NCI-H69 (cell line): ENCODE measurements around the gene GNG12.
A peak's percentile ranks its signal among the peaks of the same experiment; 100 is the strongest.
"Not testable (repeated sequence)": the region's sequence is repeated elsewhere in the genome, so short reads cannot be mapped to it uniquely, and the experiment has no call there.

Experiments used
- DNase-seq: peaks from one replicate; lab custom pipeline; 2025; lab: John Stamatoyannopoulos, UW

Gene GNG12

GRCh38 chr1:67683316-67683715, 150.0 kb downstream of the GNG12 start:
- no peak for DNase-seq

- peak; percentile 44 for DNase-seq
These were observed 150.5 kb downstream of the GNG12 start for GRCh38 chr1:67682659-67683197.

- DNase-seq = no peak
These were observed 152.8 kb downstream of the GNG12 start for GRCh38 chr1:67680486-67680885.

- DNase-seq = peak; percentile 69
These were observed 153.6 kb downstream of the GNG12 start for GRCh38 chr1:67679691-67680090.

- DNase-seq = peak; percentile 88
These were observed 155.3 kb downstream of the GNG12 start for GRCh38 chr1:67677930-67678329.

- DNase-seq = peak; percentile 75
These were observed 155.9 kb downstream of the GNG12 start for GRCh38 chr1:67677408-67677807.

GRCh38 chr1:67676946-67677345, 156.3 kb downstream of the GNG12 start:
- peak; percentile 96 for DNase-seq

GRCh38 chr1:67676287-67676686, 157.0 kb downstream of the GNG12 start:
- DNase-seq = peak; percentile 74

GRCh38 chr1:67675800-67676199, 157.5 kb downstream of the GNG12 start:
- peak; percentile 62 for DNase-seq

- DNase-seq = peak; percentile 96
These were observed 158.8 kb downstream of the GNG12 start for GRCh38 chr1:67674260-67675011.

GRCh38 chr1:67673468-67674201, 159.6 kb downstream of the GNG12 start:
- no peak for DNase-seq

- no peak for DNase-seq
These were observed 160.9 kb downstream of the GNG12 start for GRCh38 chr1:67672260-67672803.

- peak; percentile 47 for DNase-seq
These were observed 164.6 kb downstream of the GNG12 start for GRCh38 chr1:67668660-67669059.

- no peak for DNase-seq
These were observed 166.6 kb downstream of the GNG12 start for GRCh38 chr1:67666636-67667035.

- not testable (repeated sequence) for DNase-seq
These were observed 168.0 kb downstream of the GNG12 start for GRCh38 chr1:67665307-67665706.

- DNase-seq = peak; percentile 60
These were observed 169.2 kb downstream of the GNG12 start for GRCh38 chr1:67664048-67664447.

- no peak for DNase-seq
These were observed 170.4 kb downstream of the GNG12 start for GRCh38 chr1:67662884-67663283.

- DNase-seq = peak; percentile 19
These were observed 174.0 kb downstream of the GNG12 start for GRCh38 chr1:67659229-67659628.

GRCh38 chr1:67657152-67657551, 176.1 kb downstream of the GNG12 start:
- not testable (repeated sequence) for DNase-seq

- DNase-seq = no peak
These were observed 177.7 kb downstream of the GNG12 start for GRCh38 chr1:67655581-67655980.

- no peak for DNase-seq
These were observed 180.0 kb downstream of the GNG12 start for GRCh38 chr1:67653304-67653703.

- DNase-seq = peak; percentile 54
These were observed 180.5 kb downstream of the GNG12 start for GRCh38 chr1:67652800-67653199.
